Psoas muscle (tissue), 8 donors: ENCODE results near the gene BST2. TPM values are rescaled to one million over a fixed set of nuclear protein-coding genes. Genes with fewer than 3 reads are reported as not detected.
A peak's percentile ranks its signal among the peaks of the same experiment; 100 is the strongest.

Experiments
- ATAC-seq, 4 donors: fragments of 200-7000 bp; cut with Tn5 transposase; one replicate each; pipeline ENCODE4 v1.9.1; 2020; ENCODE audit warnings: moderate library complexity in 3 of 4, mild to moderate bottlenecking in 2 of 4
- DNase-seq, 2 donors: peaks; one replicate each; pipeline ENCODE4 v3.0.0-alpha.2; 2020
- H3K27ac ChIP-seq: fragments of 200-600 bp; one replicate; pipeline ENCODE4 v1.8.0; 2022
- H3K27me3 ChIP-seq, 3 donors: fragments of 200-600 bp in 1 of 3; one replicate each; pipeline versions ENCODE4 v1.6.1 to v1.8.0; 2013 to 2022; ENCODE audit warnings: low read length in 2 of 3, mild to moderate bottlenecking in 2 of 3, moderate library complexity in 1 of 3; ENCODE audit not compliant: insufficient read depth in 3 of 3
- H3K36me3 ChIP-seq, 2 donors: fragments of 200-600 bp in 1 of 2; one replicate each; pipeline versions ENCODE4 v1.6.1 to v1.8.0; 2013 to 2022; ENCODE audit warnings: low read depth in 1 of 2, mild to moderate bottlenecking in 1 of 2, moderate library complexity in 1 of 2; ENCODE audit not compliant: insufficient read depth in 1 of 2
- H3K4me1 ChIP-seq: fragments of 200-600 bp; one replicate; pipeline ENCODE4 v1.8.0; 2022
- H3K4me3 ChIP-seq: fragments of 200-600 bp; one replicate; pipeline ENCODE4 v1.8.0; 2022; ENCODE audit warnings: mild to moderate bottlenecking
- H3K9me3 ChIP-seq: fragments of 200-600 bp; one replicate; pipeline ENCODE4 v1.8.0; 2022
- CTCF ChIP-seq: fragments of 200-600 bp; IDR thresholded peaks from one replicate; pipeline ENCODE4 v1.8.0; 2022; ENCODE audit warnings: antibody characterized with exemption
- WGBS, 3 donors: extraction: QIAGEN DNeasy Blood & Tissue Kit; methylation state at CpG; one replicate each; pipeline versions ENCODE4 v1.1.6 to v1.1.7; 2013; 5-methylcytosine and 5-hydroxymethylcytosine counted together
- intact Hi-C, 2 donors: fragments of 100-400 bp; cut with DNase I; formaldehyde crosslinking; loops; one replicate each; pipeline versions ENCODE4 v1.11.0 to v1.14.2; 2022
- polyA plus RNA-seq, 3 donors: library from polyadenylated mRNA; stranded (reverse); fragments of 200-250 nt; gene quantifications; one replicate each; pipeline ENCODE4 v1.2.3, GENCODE V29; 2013
- total RNA-seq, 4 donors: library from RNA; stranded (reverse); fragmentation: NEBNext Ultra II Directional in 2 of 4; extraction: Animal tissue kit (Norgen Biotek cat#: 25700) in 2 of 4; gene quantifications; one replicate each; pipeline versions ENCODE4 v1.2.1 to v1.2.4, GENCODE V29; 2021 to 2023
- donor health status: healthy with polysubstance abuse.
- donor health status: DM: no; HTN: no; CAD: no; lungs with moderate emphysema.
- donor health status: Bipolar disorder and iron deficiency.
- donor health status: healthy.
- donor health status: DM: yes; HTN: yes; CAD: no.
- donor health status: DM: no; HTN: no; CAD: no.
- donor health status: DM: no; HTN: no; CAD: no.
- donor health status: DM: yes; HTN: yes; CAD: no.

BST2 gene
- total and polyA plus RNA-seq, 7 donors: 18.3 to 47.7 (median 34.4) TPM

- peak; percentile 59 to 78 for DNase-seq
- peak; percentile 35 for TF ChIP-seq CTCF
- intact Hi-C loops: no loop called here
These were observed 42.9 kb upstream of the BST2 start, which contains the start of gene TMEM221 for GRCh38 chr19:17448131-17448967. Gene TMEM221 (minus strand): TSS chr19:17448668. CDS start chr19:17448462, 206 bp downstream.

DNA sequence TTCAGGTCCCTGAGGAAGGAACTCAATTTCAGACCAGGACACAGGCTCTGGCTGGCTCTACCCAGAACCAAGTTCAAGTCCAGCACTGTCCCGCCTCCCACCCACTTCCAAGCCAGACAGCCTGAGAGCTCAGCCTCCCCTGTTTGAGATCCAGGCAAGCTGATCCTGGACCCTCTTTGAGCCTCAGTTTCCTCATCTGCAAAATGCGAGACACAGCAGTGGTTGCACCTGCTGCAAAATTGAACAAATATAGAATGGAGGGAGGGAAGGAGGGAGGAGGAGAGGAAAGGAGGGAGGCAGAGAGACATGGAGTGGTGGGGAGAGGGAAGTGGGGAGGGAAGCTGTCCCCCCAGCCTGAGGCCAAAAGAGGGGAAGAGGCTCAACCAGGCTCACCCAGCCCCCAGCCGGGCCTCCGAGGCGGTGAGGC lies 42.3 kb upstream of the BST2 start:
- ATAC-seq (no peak), DNase-seq (no peak)
- Histone ChIP-seq H3K4me1 (no peaks in the 10 kb centered on the region), H3K4me3 (peak overlapping the region; percentile 53), H3K27me3 (peaks cover 0 to 42% (median 9%) of the 10 kb centered on the region in 3 donors), H3K36me3 (no peaks in the 10 kb centered on the region), H3K9me3 (no peaks in the 10 kb centered on the region), H3K27ac (no peak overlapping the region)
- 30 to 59% (median 40%) methylated on average over 3 to 5 of the region's 5 CpGs for WGBS, 3 donors
- intact Hi-C loops: no loop called here
- no peak for TF ChIP-seq CTCF

More at GRCh38 chr19:17448131-17448967, 42.9 kb upstream of the BST2 start, which contains the start of gene TMEM221:
- no peak within 1 kb of the TSS for H3K27ac ChIP-seq
- H3K9me3 ChIP-seq: no peaks in the 10 kb centered on the region
- H3K27me3 ChIP-seq: peaks cover 0 to 45% (median 9%) of the 10 kb centered on the region in 3 donors
- peak in 3 of 4 donors; percentile 48 to 60 (median 51) for ATAC-seq
- no peaks in the 10 kb centered on the region for H3K36me3 ChIP-seq
- H3K4me1 ChIP-seq: peaks cover under 1% of the 10 kb centered on the region
- WGBS, 3 donors: 1 to 2% (median 1%) methylated on average over 44 to 81 of the region's 81 CpGs
- peak within 1 kb of the TSS; percentile 53 for H3K4me3 ChIP-seq

GRCh38 chr19:17445526-17446165 lies 40.2 kb upstream of the BST2 start:
- no peaks in the 10 kb centered on the region for H3K9me3 ChIP-seq
- no peak overlapping the region for H3K4me3 ChIP-seq
- no peaks in the 10 kb centered on the region for H3K36me3 ChIP-seq
- H3K27ac ChIP-seq: no peak overlapping the region
- ATAC-seq (no peak), DNase-seq (no peak)
- peaks cover 0 to 31% (median 6%) of the 10 kb centered on the region in 3 donors for H3K27me3 ChIP-seq
- intact Hi-C loops: no loop called here
- TF ChIP-seq CTCF: no peak
- no peaks in the 10 kb centered on the region for H3K4me1 ChIP-seq
- 96 to 100% (median 97%) methylated on average over 1 of the region's 1 CpG for WGBS, 3 donors

DNA sequence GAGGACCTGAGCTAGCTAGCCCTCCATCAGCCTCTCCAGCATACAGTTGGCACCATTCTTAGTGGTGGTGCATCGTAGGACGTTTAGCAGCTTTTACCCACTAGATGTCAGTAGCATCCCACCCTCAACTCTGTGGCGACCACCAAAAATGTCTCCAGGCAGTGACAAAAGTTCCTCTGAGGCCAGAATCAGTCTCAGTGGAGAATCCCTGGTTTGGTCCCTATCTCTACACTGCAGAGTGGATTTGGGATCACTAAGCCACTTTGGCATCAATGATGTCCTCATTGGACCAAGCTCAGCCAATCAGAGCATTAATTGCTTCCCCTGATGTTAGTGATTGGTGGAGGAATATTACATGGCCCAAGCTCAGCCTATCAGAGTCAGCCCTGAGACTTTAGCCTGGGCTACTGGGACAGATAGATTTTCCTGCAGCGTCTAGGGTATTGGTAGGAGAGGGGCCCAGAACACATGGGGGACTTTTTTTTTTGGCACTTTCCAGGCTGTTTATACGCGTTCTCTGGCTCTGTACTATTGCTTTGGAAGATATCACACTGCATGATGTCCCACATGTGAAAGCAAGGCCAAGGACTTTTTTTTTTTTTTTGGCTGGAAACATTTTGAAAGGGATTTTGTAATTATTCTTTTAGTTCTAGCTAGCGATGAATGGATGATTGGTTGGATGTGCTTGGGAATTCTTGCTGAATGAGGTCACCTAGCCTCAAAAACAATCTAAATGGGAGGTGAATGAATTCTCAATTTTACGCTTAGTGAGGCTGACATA lies 36.0 kb upstream of the BST2 start:
- DNase-seq (no peak), ATAC-seq (peak in 3 of 4 donors; percentile 51 to 71 (median 61))
- Histone ChIP-seq H3K27ac (no peak overlapping the region), H3K27me3 (peaks cover 0 to 14% (median 1%) of the 10 kb centered on the region in 3 donors), H3K4me1 (no peaks in the 10 kb centered on the region), H3K4me3 (no peak overlapping the region), H3K9me3 (no peaks in the 10 kb centered on the region), H3K36me3 (no peaks in the 10 kb centered on the region)
- intact Hi-C loops: no loop called here
- peak; percentile 24 for TF ChIP-seq CTCF
- WGBS, 3 donors: 28 to 35% (median 31%) methylated on average over 8 of the region's 8 CpGs
